H9 (cell line): ENCODE data around the gene CD180. TPM values are rescaled to one million over a fixed set of nuclear protein-coding genes. Genes with fewer than 3 reads are reported as not detected.

ENCODE experiments used
- DNase-seq: peaks from one replicate; pipeline ENCODE4 v3.0.0-alpha.2; 2017
- H2AFZ ChIP-seq: one replicate; pipeline ENCODE4 v1.6.1; 2013; ENCODE audit warnings: mild to moderate bottlenecking, low read length, control low read depth, moderate library complexity
- H2AK5ac ChIP-seq: 2 replicates; pipeline ENCODE4 v1.6.1; 2013; ENCODE audit warnings: low read length, control low read depth, mixed read lengths; ENCODE audit not compliant: insufficient read length
- H2BK120ac ChIP-seq: one replicate; pipeline ENCODE4 v1.6.1; 2013; ENCODE audit warnings: low read depth, mild to moderate bottlenecking, low read length, control low read depth, inconsistent platforms; ENCODE audit not compliant: poor library complexity, severe bottlenecking
- H2BK12ac ChIP-seq: 2 replicates; pipeline ENCODE4 v1.6.1; 2013; ENCODE audit warnings: low read length, control low read depth, mixed read lengths, low read depth; ENCODE audit not compliant: insufficient read length
- H2BK15ac ChIP-seq: 2 replicates; pipeline ENCODE4 v1.6.1; 2013; ENCODE audit warnings: low read depth, low read length, control low read depth
- H2BK20ac ChIP-seq: one replicate; pipeline ENCODE4 v1.6.1; 2013; ENCODE audit warnings: low read depth, mild to moderate bottlenecking, low read length, control low read depth, inconsistent platforms; ENCODE audit not compliant: poor library complexity, severe bottlenecking
- H2BK5ac ChIP-seq: 2 replicates; pipeline ENCODE4 v1.6.1; 2013; ENCODE audit warnings: low read length, control low read depth, mixed read lengths; ENCODE audit not compliant: insufficient read length
- H3K14ac ChIP-seq: 2 replicates; pipeline ENCODE4 v1.6.1; 2013; ENCODE audit warnings: low read length, control low read depth; ENCODE audit not compliant: insufficient read depth
- H3K18ac ChIP-seq: 2 replicates; pipeline ENCODE4 v1.6.1; 2013; ENCODE audit warnings: low read depth, mild to moderate bottlenecking, mixed read lengths, low read length, control low read depth; ENCODE audit not compliant: insufficient read length
- H3K23ac ChIP-seq: 2 replicates; pipeline ENCODE4 v1.6.1; 2013; ENCODE audit warnings: low read length, control low read depth, mixed read lengths, low read depth; ENCODE audit not compliant: insufficient read length
- H3K23me2 ChIP-seq: 2 replicates; pipeline ENCODE4 v1.6.1; 2013; ENCODE audit warnings: low read depth, mild to moderate bottlenecking, mixed read lengths, low read length, control low read depth; ENCODE audit not compliant: insufficient read length, poor library complexity, severe bottlenecking
- H3K27ac ChIP-seq: 2 replicates; pipeline ENCODE4 v1.5.1; 2013; ENCODE audit warnings: low read length, control low read depth, mixed read lengths, low read depth; ENCODE audit not compliant: insufficient read length
- H3K27me3 ChIP-seq: 2 replicates; pipeline ENCODE4 v1.6.1; 2013; ENCODE audit warnings: low read length, control low read depth, inconsistent platforms; ENCODE audit not compliant: insufficient read depth
- H3K4ac ChIP-seq: 2 replicates; pipeline ENCODE4 v1.6.1; 2013; ENCODE audit warnings: low read depth, mild to moderate bottlenecking, control low read depth, inconsistent platforms, low read length, moderate library complexity
- H3K4me1 ChIP-seq: 2 replicates; pipeline ENCODE4 v1.6.1; 2013; ENCODE audit warnings: low read length, control low read depth, inconsistent platforms; ENCODE audit not compliant: insufficient read depth
- H3K4me2 ChIP-seq: 2 replicates; pipeline ENCODE4 v1.6.1; 2013; ENCODE audit warnings: low read length, control low read depth, mixed read lengths; ENCODE audit not compliant: insufficient read length, insufficient read depth
- H3K56ac ChIP-seq: 2 replicates; pipeline ENCODE4 v1.6.1; 2013; ENCODE audit warnings: low read depth, mild to moderate bottlenecking, mixed read lengths, low read length, control low read depth; ENCODE audit not compliant: insufficient read length
- H3K79me1 ChIP-seq: 2 replicates; pipeline ENCODE4 v1.6.1; 2013; ENCODE audit warnings: low read depth, mild to moderate bottlenecking, moderate library complexity, low read length, control low read depth, inconsistent platforms; ENCODE audit not compliant: insufficient read depth, poor library complexity, severe bottlenecking
- H3K79me2 ChIP-seq: 2 replicates; pipeline ENCODE4 v1.6.1; 2013; ENCODE audit warnings: low read length, control low read depth, inconsistent platforms; ENCODE audit not compliant: insufficient read depth
- H3K9ac ChIP-seq: 2 replicates; pipeline ENCODE4 v1.6.1; 2013; ENCODE audit warnings: low read length, control low read depth, mixed read lengths; ENCODE audit not compliant: insufficient read length; ENCODE audit errors: extremely low read depth
- H3K9me3 ChIP-seq: one replicate; pipeline ENCODE4 v1.6.1; 2013; ENCODE audit warnings: low read depth, low read length, inconsistent platforms; ENCODE audit not compliant: control insufficient read depth
- H3T11ph ChIP-seq: one replicate; pipeline ENCODE4 v1.6.1; 2013; ENCODE audit warnings: mild to moderate bottlenecking, low read length, control low read depth, inconsistent platforms
- H4K20me1 ChIP-seq: one replicate; pipeline ENCODE4 v1.6.1; 2013; ENCODE audit not compliant: control insufficient read depth, insufficient read length, insufficient read depth
- H4K5ac ChIP-seq: 2 replicates; pipeline ENCODE4 v1.6.1; 2013; ENCODE audit warnings: low read depth, mild to moderate bottlenecking, mixed read lengths, low read length, control low read depth; ENCODE audit not compliant: insufficient read length
- H4K8ac ChIP-seq: replicated peaks from 2 replicates; pipeline ENCODE4 v1.6.1; 2013; ENCODE audit warnings: low read length, control low read depth, mixed read lengths, low read depth; ENCODE audit not compliant: insufficient read length
- H4K91ac ChIP-seq: 2 replicates; pipeline ENCODE4 v1.6.1; 2013; ENCODE audit warnings: low read depth, mild to moderate bottlenecking, moderate library complexity, mixed read lengths, low read length, control low read depth; ENCODE audit not compliant: insufficient read length
- H3K27ac Mint-ChIP-seq, 3 experiments: 2 replicates in 2 of 3; 3 replicates in 1 of 3; pipeline ENCODE4 v1.8.0; 2020 to 2021; ENCODE audit warnings: mixed read lengths in 3 of 3, mild to moderate bottlenecking in 1 of 3, moderate library complexity in 1 of 3
- H3K27me3 Mint-ChIP-seq: 2 replicates; pipeline ENCODE4 v1.8.0; 2021; ENCODE audit warnings: low read depth, mild to moderate bottlenecking, moderate library complexity, mixed read lengths
- H3K36me3 Mint-ChIP-seq, 3 experiments: 2 replicates in 2 of 3; 3 replicates in 1 of 3; pipeline ENCODE4 v1.8.0; 2020 to 2021; ENCODE audit warnings: low read depth in 3 of 3, mixed read lengths in 3 of 3; ENCODE audit not compliant: insufficient read depth in 1 of 3
- H3K4me1 Mint-ChIP-seq, 2 experiments: 2 replicates each; pipeline ENCODE4 v1.8.0; 2020; ENCODE audit warnings: mixed read lengths in 2 of 2
- H3K4me3 Mint-ChIP-seq, 2 experiments: 2 replicates in 1 of 2; 3 replicates in 1 of 2; pipeline ENCODE4 v1.8.0; 2020 to 2021; ENCODE audit warnings: mild to moderate bottlenecking in 2 of 2, mixed read lengths in 2 of 2, moderate library complexity in 1 of 2
- H3K9me3 Mint-ChIP-seq, 2 experiments: 2 replicates in 1 of 2; 3 replicates in 1 of 2; pipeline ENCODE4 v1.8.0; 2020; ENCODE audit warnings: mild to moderate bottlenecking in 2 of 2, mixed read lengths in 2 of 2, moderate library complexity in 1 of 2
- CTCF ChIP-seq: fragments of 200-600 bp; sonication (generic); conservative IDR thresholded peaks from 3 replicates; pipeline ENCODE4 v1.8.0; 2021; ENCODE audit warnings: antibody characterized with exemption, mild to moderate bottlenecking
- WGBS: extraction: QIAGEN DNeasy Blood & Tissue Kit; methylation state at CpG from one replicate; pipeline ENCODE4 v1.1.7; 2013; ENCODE audit warnings: missing lambda C conversion rate, low lambda C conversion rate, mixed read lengths; ENCODE audit not compliant: insufficient read length; ENCODE audit errors: extremely low coverage; 5-methylcytosine and 5-hydroxymethylcytosine counted together
- total RNA-seq: library from RNA; stranded (reverse); gene quantifications from 2 replicates; pipeline ENCODE4 v1.2.1, GENCODE V29; 2021

Gene CD180
- total RNA-seq, 1 experiment from 2014 or later: not detected

- no peak overlapping the region for H4K5ac ChIP-seq
- H4K8ac ChIP-seq: no peak overlapping the region
- no peaks in the 10 kb centered on the region for H3K27me3 ChIP-seq
- no peaks in the 10 kb centered on the region for H3K9me3 ChIP-seq
- no peak overlapping the region for H2BK12ac ChIP-seq
- no peak overlapping the region for H2BK5ac ChIP-seq
- Mint-ChIP-seq H3K4me3 (no peak overlapping the region), H3K27me3 (no peaks in the 10 kb centered on the region), H3K9me3 (no peaks in the 10 kb centered on the region), H3K36me3 (peaks cover 0 to 4% (median 3%) of the 10 kb centered on the region in 3 experiments; a peak in 3 of 7 replicates), H3K4me1 (no peaks in the 10 kb centered on the region), H3K27ac (no peak overlapping the region)
- H3T11ph ChIP-seq: no peak overlapping the region
- no peak overlapping the region for H2BK20ac ChIP-seq
- H3K4ac ChIP-seq: no peak overlapping the region
- no peak overlapping the region for H4K91ac ChIP-seq
- H3K23ac ChIP-seq: no peak overlapping the region
- H3K14ac ChIP-seq: no peak overlapping the region
- H3K79me1 ChIP-seq: no peaks in the 10 kb centered on the region
- no peak overlapping the region for H3K27ac ChIP-seq
- H3K18ac ChIP-seq: no peak overlapping the region
- H3K23me2 ChIP-seq: no peaks in the 10 kb centered on the region
- H3K79me2 ChIP-seq: no peaks in the 10 kb centered on the region
- no peak overlapping the region for H3K4me2 ChIP-seq
- H4K20me1 ChIP-seq: no peaks in the 10 kb centered on the region
- DNase-seq: no peak
- no peak overlapping the region for H2BK15ac ChIP-seq
- no CpG with 5 or more reads among the region's 4 CpGs for WGBS
- H3K9ac ChIP-seq: no peak overlapping the region
- H2AFZ ChIP-seq: no peak overlapping the region
- H3K56ac ChIP-seq: no peak overlapping the region
- H3K4me1 ChIP-seq: no peaks in the 10 kb centered on the region
- no peak overlapping the region for H2BK120ac ChIP-seq
- TF ChIP-seq CTCF: no peak
- no peak overlapping the region for H2AK5ac ChIP-seq
Observed at GRCh38 chr5:67140413-67140812, 56.2 kb downstream of the CD180 start.
